Heart left ventricle (tissue), 16 donors: ENCODE results near the gene ANKRD17. TPM values are rescaled to one million over a fixed set of nuclear protein-coding genes. Genes with fewer than 3 reads are reported as not detected.

ENCODE experiments used
- ATAC-seq, 4 donors: fragments of 200-7000 bp; cut with Tn5 transposase; one replicate each; pipeline ENCODE4 v1.9.1; 2020 to 2022; ENCODE audit warnings: moderate library complexity in 4 of 4, mild to moderate bottlenecking in 3 of 4, moderate number of reproducible peaks in 1 of 4
- DNase-seq, 5 donors: peaks; one replicate each; pipeline ENCODE4 v3.0.0-alpha.2; 2020
- H3K27ac ChIP-seq, 12 donors: fragments of 200-600 bp; sonication (generic) in 4 of 12; one replicate each; pipeline versions ENCODE4 v1.5.0 to v1.8.0; 2016 to 2022; ENCODE audit warnings: mild to moderate bottlenecking in 2 of 12
- H3K27me3 ChIP-seq, 9 donors: fragments of 200-600 bp; sonication (generic) in 2 of 9; one replicate each; pipeline versions ENCODE4 v1.5.1 to v1.8.0; 2016 to 2022; ENCODE audit warnings: mild to moderate bottlenecking in 3 of 9
- H3K36me3 ChIP-seq, 9 donors: fragments of 200-600 bp; sonication (generic) in 2 of 9; one replicate each; pipeline versions ENCODE4 v1.5.0 to v1.8.0; 2018 to 2022; ENCODE audit warnings: mild to moderate bottlenecking in 2 of 9
- H3K4me1 ChIP-seq, 12 donors: fragments of 200-600 bp; sonication (generic) in 4 of 12; one replicate each; pipeline versions ENCODE4 v1.5.0 to v1.8.0; 2016 to 2022; ENCODE audit warnings: mild to moderate bottlenecking in 3 of 12
- H3K4me3 ChIP-seq, 12 donors: fragments of 200-600 bp; sonication (generic) in 4 of 12; one replicate each; pipeline versions ENCODE4 v1.5.0 to v1.8.0; 2017 to 2022; ENCODE audit warnings: mild to moderate bottlenecking in 9 of 12, moderate library complexity in 4 of 12
- H3K9me3 ChIP-seq, 12 donors: fragments of 200-600 bp; sonication (generic) in 4 of 12; one replicate each; pipeline versions ENCODE4 v1.5.0 to v1.8.0; 2016 to 2022; ENCODE audit warnings: mild to moderate bottlenecking in 1 of 12
- CTCF ChIP-seq, 12 donors: fragments of 200-600 bp; sonication (generic) in 4 of 12; IDR thresholded peaks; one replicate each; pipeline versions ENCODE4 v1.5.0 to v1.8.0; 2018 to 2022; ENCODE audit warnings: antibody characterized with exemption in 12 of 12, mild to moderate bottlenecking in 5 of 12
- POLR2A ChIP-seq, 2 donors: fragments of 450-650 bp; IDR thresholded peaks; one replicate each; pipeline ENCODE4 v1.6.1; 2017; ENCODE audit warnings: antibody characterized with exemption in 2 of 2, mild to moderate bottlenecking in 2 of 2, moderate library complexity in 2 of 2
- WGBS, 4 donors: extraction: QIAGEN DNeasy Blood & Tissue Kit in 2 of 4; methylation state at CpG; one replicate each; pipeline versions ENCODE4 v1.1.5 to v1.1.7; 2013 to 2018; 5-methylcytosine and 5-hydroxymethylcytosine counted together
- intact Hi-C, 10 donors: fragments of 100-400 bp; cut with DNase I; formaldehyde crosslinking; loops; one replicate each; pipeline versions ENCODE4 v1.11.1 to v1.14.2; 2022
- polyA plus RNA-seq, 2 donors: library from polyadenylated mRNA; stranded (reverse); fragments of 200-250 nt; gene quantifications; one replicate each; pipeline ENCODE4 v1.2.3, GENCODE V29; 2013
- total RNA-seq, 9 donors: library from RNA; depleted of rRNA in 2 of 9; stranded (reverse); fragments of >200 nt in 2 of 9; fragmentation: NEBNext Ultra II Directional in 3 of 9; extraction: Animal tissue kit (Norgen Biotek cat#: 25700) in 3 of 9; gene quantifications; one replicate each; pipeline versions ENCODE4 v1.1.0 to v1.2.4, GENCODE V29; 2016 to 2023
- donor health status: ischemic (EF 13 %, LVEDD 7.1; RV severe dilation, severe dysfunction).
- donor health status: healthy with polysubstance abuse.
- donor health status: DM: no; HTN: yes; CAD: no.
- donor health status: DM: no; HTN: no; CAD: no.
- donor health status: ischemic (EF 25% LVEDD 6.9; RV normal size, moderate dysfunction).
- donor health status: ischemic (EF 25% LVEDD 5.7; RV mildly dilated, moderate dysfunction).
- donor health status: healthy.
- donor health status: DM: yes; HTN: yes; CAD: no.
- donor health status: ischemic (EF 35%, LVEDD 5.7; RV mildly dilated, moderate dysfunction).
- donor health status: nonischemic (EF 11% LVEDD 7.7; RV severe dilation, severe dysfunction).
- donor health status: DM: yes; HTN: yes; CAD: no.
- donor health status: PGD.
- donor health status: ischemic (EF 29% LVEDD 5.4; RV normal size, mild dysfunction).
- donor health status: nonischemic (EF 23%, LVEDD 6.1; RV moderate dilation, normal function).

The ANKRD17 gene
- total and polyA plus RNA-seq, 11 donors: 13.0 to 67.1 (median 55.3) TPM

- 97 to 100% (median 98%) methylated on average over 1 of the region's 1 CpG for WGBS, 4 donors
- no peak for DNase-seq
- no peak overlapping the region for H3K4me3 ChIP-seq
Measured at GRCh38 chr4:73129319-73129718, 129.3 kb downstream of the ANKRD17 start.

GRCh38 chr4:73127839-73128453 lies 130.7 kb downstream of the ANKRD17 start:
- H3K4me1 ChIP-seq: no peaks in the 10 kb centered on the region
- intact Hi-C loops: loop anchor here in 6 of 10 donors (5.0 to 10.0 kb wide), 3 partner anchors 53 to 129 kb away; partner anchors contain the start of gene ANKRD17 (in 5 of the 6)
- H3K36me3 ChIP-seq: peaks cover 0 to 98% (median 73%) of the 10 kb centered on the region in 9 donors
- H3K27me3 ChIP-seq: no peaks in the 10 kb centered on the region
- no peak for DNase-seq
- TF ChIP-seq POLR2A (IDR thresholded peaks at IDR 0.05): no peak
- TF ChIP-seq CTCF (IDR thresholded peaks at IDR 0.05): peak in 7 of 12 donors; percentile 18 to 48 (median 29)
- H3K27ac ChIP-seq: no peak overlapping the region
- peak in 3 of 4 donors; percentile 67 to 70 (median 69) for ATAC-seq
- no peak overlapping the region for H3K4me3 ChIP-seq
- H3K9me3 ChIP-seq: no peaks in the 10 kb centered on the region
- WGBS, 4 donors: 67 to 73% (median 71%) methylated on average over 3 of the region's 3 CpGs

More at GRCh38 chr4:73129319-73129718, 129.3 kb downstream of the ANKRD17 start:
- H3K27me3 ChIP-seq: no peaks in the 10 kb centered on the region
- H3K4me1 ChIP-seq: peaks cover 0 to 2% (median 0%) of the 10 kb centered on the region in 12 donors
- intact Hi-C loops: loop anchor here in 6 of 10 donors (5.0 to 10.0 kb wide), 3 partner anchors 55 to 128 kb away; partner anchors contain the start of gene ANKRD17 (in 5 of the 6)
- ATAC-seq: no peak
- H3K36me3 ChIP-seq: peaks cover 0 to 96% (median 71%) of the 10 kb centered on the region in 9 donors
- no peak for TF ChIP-seq CTCF (IDR thresholded peaks at IDR 0.05)
- TF ChIP-seq POLR2A (IDR thresholded peaks at IDR 0.05): no peak
- H3K27ac ChIP-seq: no peak overlapping the region
- no peaks in the 10 kb centered on the region for H3K9me3 ChIP-seq

GRCh38 chr4:73109493-73109892 lies 149.1 kb downstream of the ANKRD17 start:
- Histone ChIP-seq H3K27ac (no peak overlapping the region), H3K9me3 (no peaks in the 10 kb centered on the region), H3K4me1 (no peaks in the 10 kb centered on the region), H3K4me3 (no peak overlapping the region), H3K36me3 (peaks cover 0 to 100% (median 93%) of the 10 kb centered on the region in 9 donors), H3K27me3 (no peaks in the 10 kb centered on the region)
- intact Hi-C loops: no loop called here
- TF ChIP-seq POLR2A (IDR thresholded peaks at IDR 0.05): no peak
- no peak for TF ChIP-seq CTCF (IDR thresholded peaks at IDR 0.05)
- 95 to 96% (median 96%) methylated on average over 4 of the region's 4 CpGs for WGBS, 4 donors
- DNase-seq: no peak
- ATAC-seq: no peak

GRCh38 chr4:73104695-73105094 lies 153.9 kb downstream of the ANKRD17 start:
- H3K4me1 ChIP-seq: no peaks in the 10 kb centered on the region
- 86 to 95% (median 95%) methylated on average over 5 of the region's 5 CpGs for WGBS, 4 donors
- DNase-seq: no peak
- no peak for TF ChIP-seq CTCF (IDR thresholded peaks at IDR 0.05)
- TF ChIP-seq POLR2A (IDR thresholded peaks at IDR 0.05): no peak
- H3K9me3 ChIP-seq: no peaks in the 10 kb centered on the region
- intact Hi-C loops: no loop called here
- no peak for ATAC-seq
- no peak overlapping the region for H3K27ac ChIP-seq
- H3K4me3 ChIP-seq: no peak overlapping the region
- peaks cover 0 to 100% (median 90%) of the 10 kb centered on the region in 9 donors for H3K36me3 ChIP-seq
- no peaks in the 10 kb centered on the region for H3K27me3 ChIP-seq
